ENCODE data around the gene HRH3.

The HRH3 gene

DNA sequence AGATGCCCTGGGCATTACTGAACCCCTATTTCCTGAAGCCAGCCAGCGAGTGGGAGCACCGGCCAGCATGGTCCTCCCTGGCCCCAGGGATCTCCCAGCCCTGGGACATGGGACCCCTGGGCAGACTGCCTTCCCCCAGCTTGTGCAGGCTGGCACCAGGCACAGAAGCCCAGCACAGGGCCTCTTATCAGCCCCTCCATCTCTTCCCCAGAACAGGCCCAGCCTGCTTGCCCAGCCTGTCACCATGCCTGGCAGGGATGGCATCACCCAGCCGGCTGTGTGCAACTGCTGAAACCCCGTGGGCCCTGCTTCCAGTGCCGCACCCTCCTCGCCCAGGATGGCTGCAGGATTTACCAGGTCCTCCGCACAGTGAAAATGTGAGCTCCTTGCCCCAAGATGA is 12.1 kb upstream of the HRH3 start:
- POLR2A ChIA-PET: no interaction called here
- no peak overlapping the region for H3K27ac ChIP-seq (ENCODE audit: extremely low read depth, low read depth, low read length)
- no peaks in the 10 kb centered on the region for H3K36me3 ChIP-seq (ENCODE audit: control insufficient read depth in 2 of 2, insufficient read depth in 1 of 2, low read length in 2 of 2)

DNA sequence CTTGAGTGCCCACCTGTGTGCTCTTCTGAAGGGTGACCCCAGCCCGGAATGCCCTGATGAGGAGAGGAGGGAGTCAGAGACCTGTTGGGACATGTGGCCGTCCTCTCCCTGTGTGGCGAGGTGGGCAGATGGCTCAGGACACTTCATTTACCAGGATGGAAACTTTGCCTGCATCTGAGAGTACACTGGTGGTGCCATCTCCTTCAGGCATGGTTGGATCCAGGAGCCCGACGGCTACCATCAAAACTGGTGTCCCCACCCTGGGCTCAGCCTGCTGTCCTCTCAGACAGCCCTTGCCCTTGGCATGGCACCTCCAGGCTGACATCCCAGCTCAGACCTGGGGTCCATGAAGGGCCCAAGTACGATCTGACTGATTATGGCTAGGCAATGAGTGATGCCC is 11.2 kb upstream of the HRH3 start:
- TF ChIP-seq, protein P1, sequence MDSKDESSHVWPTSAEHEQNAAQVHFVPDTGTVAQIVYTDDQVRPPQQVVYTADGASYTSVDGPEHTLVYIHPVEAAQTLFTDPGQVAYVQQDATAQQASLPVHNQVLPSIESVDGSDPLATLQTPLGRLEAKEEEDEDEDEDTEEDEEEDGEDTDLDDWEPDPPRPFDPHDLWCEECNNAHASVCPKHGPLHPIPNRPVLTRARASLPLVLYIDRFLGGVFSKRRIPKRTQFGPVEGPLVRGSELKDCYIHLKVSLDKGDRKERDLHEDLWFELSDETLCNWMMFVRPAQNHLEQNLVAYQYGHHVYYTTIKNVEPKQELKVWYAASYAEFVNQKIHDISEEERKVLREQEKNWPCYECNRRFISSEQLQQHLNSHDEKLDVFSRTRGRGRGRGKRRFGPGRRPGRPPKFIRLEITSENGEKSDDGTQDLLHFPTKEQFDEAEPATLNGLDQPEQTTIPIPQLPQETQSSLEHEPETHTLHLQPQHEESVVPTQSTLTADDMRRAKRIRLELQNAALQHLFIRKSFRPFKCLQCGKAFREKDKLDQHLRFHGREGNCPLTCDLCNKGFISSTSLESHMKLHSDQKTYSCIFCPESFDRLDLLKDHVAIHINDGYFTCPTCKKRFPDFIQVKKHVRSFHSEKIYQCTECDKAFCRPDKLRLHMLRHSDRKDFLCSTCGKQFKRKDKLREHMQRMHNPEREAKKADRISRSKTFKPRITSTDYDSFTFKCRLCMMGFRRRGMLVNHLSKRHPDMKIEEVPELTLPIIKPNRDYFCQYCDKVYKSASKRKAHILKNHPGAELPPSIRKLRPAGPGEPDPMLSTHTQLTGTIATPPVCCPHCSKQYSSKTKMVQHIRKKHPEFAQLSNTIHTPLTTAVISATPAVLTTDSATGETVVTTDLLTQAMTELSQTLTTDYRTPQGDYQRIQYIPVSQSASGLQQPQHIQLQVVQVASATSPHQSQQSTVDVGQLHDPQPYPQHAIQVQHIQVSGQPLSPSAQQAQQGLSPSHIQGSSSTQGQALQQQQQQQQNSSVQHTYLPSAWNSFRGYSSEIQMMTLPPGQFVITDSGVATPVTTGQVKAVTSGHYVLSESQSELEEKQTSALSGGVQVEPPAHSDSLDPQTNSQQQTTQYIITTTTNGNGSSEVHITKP (tag by site-specific recombination; IDR thresholded peaks at IDR 0.05): no peak
- TF ChIP-seq ZNF701 (tag by site-specific recombination; IDR thresholded peaks at IDR 0.05) (no peak), ZNF211 (tag by site-specific recombination; IDR thresholded peaks at IDR 0.05; ENCODE audit: low read depth) (no peak), ZNF707 (tag by site-specific recombination; IDR thresholded peaks at IDR 0.05) (no peak), ZNF274 (IDR thresholded peaks at IDR 0.05; ENCODE audit: low read length) (no peak), ZNF274 (tag by site-specific recombination; IDR thresholded peaks at IDR 0.05; ENCODE audit: borderline replicate concordance) (no peak), MYNN (tag by site-specific recombination; IDR thresholded peaks at IDR 0.05; ENCODE audit: borderline replicate concordance) (no peak), HOXD13 (CRISPR knock-in tag; IDR thresholded peaks at IDR 0.05; ENCODE audit: borderline replicate concordance) (no peak), ZNF521 (tag by site-specific recombination; IDR thresholded peaks at IDR 0.05) (no peak), BCL11A (tag by site-specific recombination; IDR thresholded peaks at IDR 0.05; ENCODE audit: low read depth) (no peak), ZNF140 (tag by site-specific recombination; IDR thresholded peaks at IDR 0.05) (no peak), ZNF843 (tag by site-specific recombination; IDR thresholded peaks at IDR 0.05) (no peak), TRIM28 (IDR thresholded peaks at IDR 0.05; ENCODE audit: borderline replicate concordance, low read length) (no peak), ZNF223 (tag by site-specific recombination; IDR thresholded peaks at IDR 0.05) (no peak), ZNF658 (tag by site-specific recombination; IDR thresholded peaks at IDR 0.05) (no peak), ZNF792 (tag by site-specific recombination; IDR thresholded peaks at IDR 0.05) (no peak)
- TF ChIP-seq, protein P2, sequence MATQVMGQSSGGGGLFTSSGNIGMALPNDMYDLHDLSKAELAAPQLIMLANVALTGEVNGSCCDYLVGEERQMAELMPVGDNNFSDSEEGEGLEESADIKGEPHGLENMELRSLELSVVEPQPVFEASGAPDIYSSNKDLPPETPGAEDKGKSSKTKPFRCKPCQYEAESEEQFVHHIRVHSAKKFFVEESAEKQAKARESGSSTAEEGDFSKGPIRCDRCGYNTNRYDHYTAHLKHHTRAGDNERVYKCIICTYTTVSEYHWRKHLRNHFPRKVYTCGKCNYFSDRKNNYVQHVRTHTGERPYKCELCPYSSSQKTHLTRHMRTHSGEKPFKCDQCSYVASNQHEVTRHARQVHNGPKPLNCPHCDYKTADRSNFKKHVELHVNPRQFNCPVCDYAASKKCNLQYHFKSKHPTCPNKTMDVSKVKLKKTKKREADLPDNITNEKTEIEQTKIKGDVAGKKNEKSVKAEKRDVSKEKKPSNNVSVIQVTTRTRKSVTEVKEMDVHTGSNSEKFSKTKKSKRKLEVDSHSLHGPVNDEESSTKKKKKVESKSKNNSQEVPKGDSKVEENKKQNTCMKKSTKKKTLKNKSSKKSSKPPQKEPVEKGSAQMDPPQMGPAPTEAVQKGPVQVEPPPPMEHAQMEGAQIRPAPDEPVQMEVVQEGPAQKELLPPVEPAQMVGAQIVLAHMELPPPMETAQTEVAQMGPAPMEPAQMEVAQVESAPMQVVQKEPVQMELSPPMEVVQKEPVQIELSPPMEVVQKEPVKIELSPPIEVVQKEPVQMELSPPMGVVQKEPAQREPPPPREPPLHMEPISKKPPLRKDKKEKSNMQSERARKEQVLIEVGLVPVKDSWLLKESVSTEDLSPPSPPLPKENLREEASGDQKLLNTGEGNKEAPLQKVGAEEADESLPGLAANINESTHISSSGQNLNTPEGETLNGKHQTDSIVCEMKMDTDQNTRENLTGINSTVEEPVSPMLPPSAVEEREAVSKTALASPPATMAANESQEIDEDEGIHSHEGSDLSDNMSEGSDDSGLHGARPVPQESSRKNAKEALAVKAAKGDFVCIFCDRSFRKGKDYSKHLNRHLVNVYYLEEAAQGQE (tag by site-specific recombination; IDR thresholded peaks at IDR 0.05): no peak
- TF ChIP-seq, protein P3, sequence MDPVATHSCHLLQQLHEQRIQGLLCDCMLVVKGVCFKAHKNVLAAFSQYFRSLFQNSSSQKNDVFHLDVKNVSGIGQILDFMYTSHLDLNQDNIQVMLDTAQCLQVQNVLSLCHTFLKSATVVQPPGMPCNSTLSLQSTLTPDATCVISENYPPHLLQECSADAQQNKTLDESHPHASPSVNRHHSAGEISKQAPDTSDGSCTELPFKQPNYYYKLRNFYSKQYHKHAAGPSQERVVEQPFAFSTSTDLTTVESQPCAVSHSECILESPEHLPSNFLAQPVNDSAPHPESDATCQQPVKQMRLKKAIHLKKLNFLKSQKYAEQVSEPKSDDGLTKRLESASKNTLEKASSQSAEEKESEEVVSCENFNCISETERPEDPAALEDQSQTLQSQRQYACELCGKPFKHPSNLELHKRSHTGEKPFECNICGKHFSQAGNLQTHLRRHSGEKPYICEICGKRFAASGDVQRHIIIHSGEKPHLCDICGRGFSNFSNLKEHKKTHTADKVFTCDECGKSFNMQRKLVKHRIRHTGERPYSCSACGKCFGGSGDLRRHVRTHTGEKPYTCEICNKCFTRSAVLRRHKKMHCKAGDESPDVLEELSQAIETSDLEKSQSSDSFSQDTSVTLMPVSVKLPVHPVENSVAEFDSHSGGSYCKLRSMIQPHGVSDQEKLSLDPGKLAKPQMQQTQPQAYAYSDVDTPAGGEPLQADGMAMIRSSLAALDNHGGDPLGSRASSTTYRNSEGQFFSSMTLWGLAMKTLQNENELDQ (tag by site-specific recombination; IDR thresholded peaks at IDR 0.05; ENCODE audit: low read depth): no peak
- ChIA-PET POLR2A (no interaction called here), CTCF (no interaction called here)
- H3K4me1 ChIP-seq (ENCODE audit: control insufficient read depth, insufficient read depth, low read length): no peaks in the 10 kb centered on the region
- no peaks in the 10 kb centered on the region for H3K36me3 ChIP-seq (ENCODE audit: control insufficient read depth in 2 of 2, insufficient read depth in 1 of 2, low read length in 2 of 2)
- H3K4me3 ChIP-seq (ENCODE audit: low read depth, low read length): no peak overlapping the region
- H3K27ac ChIP-seq (ENCODE audit: extremely low read depth, low read depth, low read length): no peak overlapping the region
- no peaks in the 10 kb centered on the region for H3K9me3 ChIP-seq (ENCODE audit: control insufficient read depth, insufficient read depth, low read depth, low read length)

More for the DNA sequence above, 12.1 kb upstream of the HRH3 start:
- H3K4me3 ChIP-seq (ENCODE audit: low read depth, low read length): no peak overlapping the region
- no peaks in the 10 kb centered on the region for H3K9me3 ChIP-seq (ENCODE audit: control insufficient read depth, insufficient read depth, low read depth, low read length)
- CTCF ChIA-PET: no interaction called here
- TF ChIP-seq ZBTB1 (tag by site-specific recombination; IDR thresholded peaks at IDR 0.05): no peak
- TF ChIP-seq, protein P4, sequence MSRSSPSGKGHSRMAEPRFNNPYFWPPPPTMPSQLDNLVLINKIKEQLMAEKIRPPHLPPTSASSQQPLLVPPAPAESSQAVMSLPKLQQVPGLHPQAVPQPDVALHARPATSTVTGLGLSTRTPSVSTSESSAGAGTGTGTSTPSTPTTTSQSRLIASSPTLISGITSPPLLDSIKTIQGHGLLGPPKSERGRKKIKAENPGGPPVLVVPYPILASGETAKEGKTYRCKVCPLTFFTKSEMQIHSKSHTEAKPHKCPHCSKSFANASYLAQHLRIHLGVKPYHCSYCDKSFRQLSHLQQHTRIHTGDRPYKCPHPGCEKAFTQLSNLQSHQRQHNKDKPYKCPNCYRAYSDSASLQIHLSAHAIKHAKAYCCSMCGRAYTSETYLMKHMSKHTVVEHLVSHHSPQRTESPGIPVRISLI (tag by site-specific recombination; IDR thresholded peaks at IDR 0.05): no peak
- no peaks in the 10 kb centered on the region for H3K4me1 ChIP-seq (ENCODE audit: control insufficient read depth, insufficient read depth, low read length)

Measured in HEK293 (cell line).